GM12891 (cell line): ENCODE data around the gene PCDHB7.
"Not testable (repeated sequence)": the region's sequence is repeated elsewhere in the genome, so short reads cannot be mapped to it uniquely, and the experiment has no call there.

ENCODE experiments used
- POLR2A ChIP-seq: IDR thresholded peaks from 2 replicates; pipeline ENCODE4 v1.6.1; 2011; ENCODE audit warnings: low read depth, low read length, control low read depth
- POLR2AphosphoS5 ChIP-seq: IDR thresholded peaks from 2 replicates; pipeline ENCODE4 v1.6.1; 2011; ENCODE audit warnings: low read depth, low read length, control low read depth
- SPI1 ChIP-seq: IDR thresholded peaks from 2 replicates; pipeline ENCODE4 v1.6.1; 2011; ENCODE audit warnings: low read depth, low read length, control low read depth
- TAF1 ChIP-seq: IDR thresholded peaks from 2 replicates; pipeline ENCODE4 v1.6.1; 2011; ENCODE audit warnings: low read depth, low read length, control low read depth

GRCh38 chr5:141201126-141201525, 28.7 kb downstream of the PCDHB7 start:
- TF ChIP-seq SPI1, POLR2A, POLR2AphosphoS5, TAF1: not testable (repeated sequence)
